NCI-H1930 (cell line): ENCODE results near the gene SBK2.
A peak's percentile ranks its signal among the peaks of the same experiment; 100 is the strongest.
"Not testable (repeated sequence)": the region's sequence is repeated elsewhere in the genome, so short reads cannot be mapped to it uniquely, and the experiment has no call there.

Experiments used
- DNase-seq, 2 experiments: peaks; one replicate each; lab custom pipeline; 2025; lab: John Stamatoyannopoulos, UW

The SBK2 gene, protein sequence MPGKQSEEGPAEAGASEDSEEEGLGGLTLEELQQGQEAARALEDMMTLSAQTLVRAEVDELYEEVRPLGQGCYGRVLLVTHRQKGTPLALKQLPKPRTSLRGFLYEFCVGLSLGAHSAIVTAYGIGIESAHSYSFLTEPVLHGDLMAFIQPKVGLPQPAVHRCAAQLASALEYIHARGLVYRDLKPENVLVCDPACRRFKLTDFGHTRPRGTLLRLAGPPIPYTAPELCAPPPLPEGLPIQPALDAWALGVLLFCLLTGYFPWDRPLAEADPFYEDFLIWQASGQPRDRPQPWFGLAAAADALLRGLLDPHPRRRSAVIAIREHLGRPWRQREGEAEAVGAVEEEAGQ

DNA sequence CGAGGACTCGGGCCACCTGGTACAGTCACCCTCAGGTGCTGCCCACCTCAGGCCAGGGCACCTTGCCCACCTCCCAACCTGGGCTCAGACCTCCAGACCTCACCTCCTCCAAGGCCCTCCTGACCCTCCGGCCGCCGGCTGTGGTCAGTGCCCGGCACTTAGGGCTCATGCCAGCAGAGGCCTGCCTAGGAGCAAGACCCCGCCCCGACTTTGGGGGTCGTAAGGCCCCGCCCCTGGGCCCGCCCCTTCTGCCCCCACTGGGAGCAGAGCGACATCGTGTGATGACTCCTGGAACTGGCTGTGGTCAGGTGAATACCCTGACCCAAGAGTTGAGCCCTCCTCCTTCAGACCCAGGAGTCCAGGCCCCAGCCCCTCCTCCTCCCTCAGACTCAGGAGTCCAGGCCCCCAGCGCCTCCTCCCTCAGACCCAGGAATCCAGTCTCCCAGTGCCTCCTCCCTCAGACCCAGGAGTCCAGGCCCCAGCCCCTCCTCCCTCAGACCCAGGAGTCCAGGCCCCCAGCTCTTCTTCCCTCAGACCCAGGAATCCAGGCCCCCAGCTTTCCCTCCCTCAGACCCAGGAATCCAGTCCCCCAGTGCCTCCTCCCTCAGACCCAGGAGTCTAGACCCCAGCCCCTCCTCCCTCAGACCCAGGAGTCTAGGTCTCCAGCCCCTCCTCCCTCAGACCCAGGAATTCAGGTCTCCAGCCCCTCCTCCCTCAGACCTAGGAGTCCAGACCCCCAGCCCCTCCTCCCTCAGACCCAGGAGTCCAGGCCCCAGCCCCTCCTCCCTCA, at the start of gene SBK2:
Gene SBK2, minus strand, starts transcription at position 183 of the 790 bp plus-strand sequence. CDS start 839 bp downstream, outside the sequence.
- peak in 1 of 2 experiments; percentile 14 for DNase-seq

DNA sequence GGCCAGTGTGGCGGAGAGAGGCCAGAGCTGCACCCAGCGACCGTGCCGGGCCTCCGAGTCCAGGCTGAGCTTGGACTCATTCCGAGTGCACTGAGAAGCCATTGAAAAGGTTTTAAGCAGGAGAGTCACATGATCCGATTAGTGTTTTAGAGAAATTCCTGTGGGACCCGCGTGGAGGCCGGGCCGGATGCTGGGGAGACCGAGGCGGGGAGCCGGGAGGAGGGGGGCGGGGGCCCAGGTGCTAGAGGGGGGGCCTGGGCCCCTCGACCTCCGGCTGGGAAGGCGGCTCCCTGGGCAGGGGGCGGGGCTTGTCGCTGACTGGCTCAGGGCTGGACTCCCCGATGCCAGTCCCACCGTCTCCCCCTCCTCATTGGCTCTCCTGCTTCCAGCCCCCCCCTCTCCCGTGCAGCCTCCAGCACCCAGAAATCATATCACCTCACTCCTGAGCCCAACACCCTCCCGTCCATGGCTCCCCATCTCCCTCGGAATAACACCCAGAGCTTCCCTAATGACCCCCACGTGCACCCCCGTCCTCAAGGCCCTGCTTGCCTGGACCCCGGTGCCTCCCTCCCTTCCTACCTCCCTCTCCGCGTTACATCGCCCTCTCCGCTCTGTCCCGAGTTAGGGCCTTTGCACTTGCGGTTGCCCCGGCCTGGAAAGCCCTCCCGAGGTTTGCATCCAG, 48.9 kb upstream of the SBK2 start:
- DNase-seq = peak in 1 of 2 experiments; percentile 27

DNA sequence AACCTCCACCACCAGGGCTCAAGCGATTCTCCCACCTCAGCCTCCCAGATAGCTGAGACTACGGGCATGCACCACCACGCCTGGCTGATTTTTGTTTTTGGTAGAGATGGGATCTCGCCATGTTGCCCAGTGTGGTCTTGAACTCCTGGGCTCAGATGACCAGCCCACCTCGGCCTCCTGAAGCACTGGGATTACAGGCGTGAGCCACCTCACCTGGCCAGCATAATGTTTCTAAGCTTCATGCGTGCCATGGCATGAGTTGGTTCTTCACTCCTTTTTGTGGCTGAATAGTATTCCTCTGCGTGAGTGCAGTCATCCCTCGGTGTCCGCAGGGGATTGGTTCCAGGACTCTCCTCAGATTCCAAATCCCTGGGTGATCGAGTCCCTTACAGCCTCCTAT, 47.9 kb upstream of the SBK2 start:
- no peak for DNase-seq

DNA sequence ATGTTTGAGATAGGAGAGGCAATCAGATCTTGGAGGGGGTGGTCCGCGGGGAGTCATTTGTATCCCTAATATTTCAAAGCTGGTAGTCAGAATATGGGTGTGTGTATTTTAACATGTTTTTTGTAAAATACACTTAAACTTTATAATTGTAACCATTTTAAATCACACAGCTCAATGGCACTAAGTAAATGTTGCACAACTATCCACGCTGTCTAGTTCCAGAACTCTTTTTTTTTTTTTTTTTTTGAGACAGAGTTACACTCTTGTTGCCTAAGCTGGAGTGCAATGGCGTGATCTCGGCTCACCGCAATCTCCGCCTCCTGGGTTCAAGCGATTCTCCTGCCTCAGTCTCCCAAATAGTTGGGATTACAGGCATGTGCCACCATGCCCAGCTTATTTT, 47.0 kb upstream of the SBK2 start:
- not testable (repeated sequence) for DNase-seq

DNA sequence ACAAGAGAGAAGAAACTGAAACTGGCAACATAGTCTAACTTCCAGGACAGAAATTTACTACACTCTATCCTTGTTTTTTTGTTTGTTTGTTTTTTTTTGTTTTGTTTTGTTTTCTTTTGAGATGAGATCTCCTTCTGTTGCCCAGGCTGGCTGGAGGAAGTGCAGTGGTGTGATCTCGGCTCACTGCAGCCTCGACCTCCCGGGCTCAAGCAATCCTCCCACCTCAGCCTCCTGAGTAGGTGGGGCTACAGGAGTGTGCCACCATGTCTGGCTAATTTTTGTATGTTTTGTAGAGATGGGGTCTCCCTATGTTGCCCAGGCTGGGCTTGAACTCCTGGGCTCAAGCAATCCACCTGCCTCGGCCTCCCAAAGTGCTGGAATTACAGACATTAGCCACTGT, 45.4 kb upstream of the SBK2 start:
- not testable (repeated sequence) for DNase-seq

DNA sequence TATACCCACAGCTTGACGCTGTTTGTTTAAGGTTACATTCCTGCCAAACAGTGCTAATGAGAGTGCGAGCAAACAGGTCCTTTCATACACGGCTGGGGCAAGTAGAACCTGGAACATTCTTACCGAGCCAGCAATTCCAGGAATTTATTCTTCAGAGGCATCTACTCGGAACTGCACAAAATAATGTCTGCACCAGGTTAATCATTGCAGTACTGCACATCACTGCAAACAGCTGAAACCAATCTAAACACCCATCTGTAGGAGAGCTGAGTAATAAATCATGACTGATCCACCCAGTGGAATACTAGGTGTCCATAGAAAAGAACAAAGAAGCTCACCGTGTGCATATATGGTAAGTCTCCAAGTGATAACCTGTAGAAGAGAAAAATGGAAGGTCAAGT, 44.9 kb upstream of the SBK2 start:
- DNase-seq = no peak

DNA sequence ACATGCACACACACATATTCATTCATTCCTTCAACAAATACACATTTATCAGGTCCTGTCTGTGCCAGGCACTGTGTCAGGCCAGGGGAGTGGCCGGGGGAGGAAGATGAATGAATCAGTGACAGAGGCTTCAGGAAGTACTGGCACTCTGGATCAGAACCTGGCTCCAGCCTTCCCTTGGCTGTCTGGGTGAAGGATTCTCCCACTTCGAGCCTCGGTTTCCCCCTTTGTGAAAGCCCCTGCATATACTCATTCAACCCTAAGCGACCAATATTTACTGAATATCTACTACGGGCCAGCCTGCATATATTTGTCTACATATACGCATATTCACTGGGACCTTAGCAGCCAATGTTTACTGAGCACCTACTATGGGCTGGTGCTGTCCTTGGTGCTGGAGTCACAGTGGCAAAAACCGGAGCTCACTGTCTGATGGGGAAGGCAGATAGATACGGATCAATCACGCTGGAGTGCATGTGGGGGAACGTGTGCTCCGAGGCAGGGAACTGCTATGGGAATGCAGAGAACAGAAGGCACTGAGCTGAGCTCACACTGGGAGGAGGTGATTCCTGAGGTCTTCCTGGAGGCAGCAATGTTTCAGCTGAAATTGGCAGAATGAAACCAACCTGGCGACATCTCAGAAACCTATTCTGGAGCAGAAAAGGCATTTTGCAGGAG, 44.4 kb upstream of the SBK2 start:
- DNase-seq = no peak

DNA sequence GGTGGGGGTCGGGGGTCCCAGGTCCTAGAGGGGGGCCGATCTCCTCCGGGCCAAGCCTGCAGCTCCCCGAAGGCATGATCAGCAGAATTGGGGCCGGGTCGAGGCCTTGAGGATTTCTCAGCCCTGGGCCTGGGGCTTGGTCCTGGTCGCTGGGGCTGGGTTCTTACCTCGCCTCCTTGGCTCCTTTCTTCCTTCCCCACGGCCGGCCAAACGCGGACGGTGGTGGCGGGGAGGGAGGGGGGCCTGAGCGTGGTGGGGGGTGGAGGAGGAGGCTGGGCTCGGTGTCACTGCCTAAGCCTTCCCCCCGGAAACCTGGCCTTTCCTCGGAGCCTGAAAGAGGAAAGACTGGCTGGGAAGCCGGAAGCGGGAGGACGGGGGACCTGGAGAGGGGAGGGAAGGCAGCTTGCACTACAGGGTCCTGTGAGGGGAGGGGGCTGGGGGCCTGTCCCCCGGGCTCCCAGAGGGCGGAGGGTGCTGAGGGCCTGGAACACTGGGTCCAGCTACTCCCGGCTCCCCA, 43.8 kb upstream of the SBK2 start, which contains the start of gene ZNF579:
Gene ZNF579, minus strand, starts transcription at position 221 of the 517 bp plus-strand sequence. CDS start 1,209 bp downstream, outside the sequence.
- peak; percentile 89 to 92 for DNase-seq

DNA sequence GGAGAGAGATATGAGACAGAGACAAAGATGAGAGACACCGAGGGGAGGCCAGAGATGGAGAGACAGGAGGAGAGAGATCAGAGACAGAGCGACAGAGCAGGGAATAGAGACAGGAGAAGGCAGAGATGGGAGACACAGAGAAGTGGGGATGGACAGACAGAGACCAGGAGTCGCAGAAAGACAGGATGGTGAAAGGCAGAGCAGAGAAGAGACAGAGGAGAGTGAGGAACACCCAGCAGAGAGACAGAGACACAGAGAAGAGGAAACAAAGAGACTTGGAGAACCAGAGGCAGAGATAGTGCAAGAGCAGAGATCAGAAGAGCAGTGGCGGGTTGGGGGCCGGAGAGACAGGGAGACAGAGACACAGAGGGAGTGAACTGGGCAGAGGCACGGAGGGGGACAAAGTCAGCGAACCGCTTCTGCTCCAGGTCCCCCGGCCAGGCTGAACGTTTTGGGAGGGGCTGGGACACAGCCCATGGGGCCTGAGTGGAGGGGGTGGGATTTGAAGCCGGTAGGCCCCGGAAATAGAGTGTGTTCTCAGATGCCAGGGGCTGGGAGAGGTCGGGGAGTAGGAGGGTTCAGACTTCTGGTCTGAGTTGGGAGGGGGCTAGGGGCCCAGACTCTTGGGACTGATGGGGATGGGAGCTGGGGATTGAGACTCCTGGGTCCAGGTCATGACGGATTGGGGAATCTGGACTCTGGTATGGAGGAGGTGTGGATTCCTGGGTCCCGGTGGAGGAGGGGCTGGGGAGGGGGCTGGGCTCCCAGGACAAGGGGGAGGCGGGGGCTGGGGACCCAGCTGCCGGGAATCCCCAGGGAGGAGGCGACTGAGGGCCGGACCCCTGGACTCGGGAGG, 43.1 kb upstream of the SBK2 start:
- no peak for DNase-seq

DNA sequence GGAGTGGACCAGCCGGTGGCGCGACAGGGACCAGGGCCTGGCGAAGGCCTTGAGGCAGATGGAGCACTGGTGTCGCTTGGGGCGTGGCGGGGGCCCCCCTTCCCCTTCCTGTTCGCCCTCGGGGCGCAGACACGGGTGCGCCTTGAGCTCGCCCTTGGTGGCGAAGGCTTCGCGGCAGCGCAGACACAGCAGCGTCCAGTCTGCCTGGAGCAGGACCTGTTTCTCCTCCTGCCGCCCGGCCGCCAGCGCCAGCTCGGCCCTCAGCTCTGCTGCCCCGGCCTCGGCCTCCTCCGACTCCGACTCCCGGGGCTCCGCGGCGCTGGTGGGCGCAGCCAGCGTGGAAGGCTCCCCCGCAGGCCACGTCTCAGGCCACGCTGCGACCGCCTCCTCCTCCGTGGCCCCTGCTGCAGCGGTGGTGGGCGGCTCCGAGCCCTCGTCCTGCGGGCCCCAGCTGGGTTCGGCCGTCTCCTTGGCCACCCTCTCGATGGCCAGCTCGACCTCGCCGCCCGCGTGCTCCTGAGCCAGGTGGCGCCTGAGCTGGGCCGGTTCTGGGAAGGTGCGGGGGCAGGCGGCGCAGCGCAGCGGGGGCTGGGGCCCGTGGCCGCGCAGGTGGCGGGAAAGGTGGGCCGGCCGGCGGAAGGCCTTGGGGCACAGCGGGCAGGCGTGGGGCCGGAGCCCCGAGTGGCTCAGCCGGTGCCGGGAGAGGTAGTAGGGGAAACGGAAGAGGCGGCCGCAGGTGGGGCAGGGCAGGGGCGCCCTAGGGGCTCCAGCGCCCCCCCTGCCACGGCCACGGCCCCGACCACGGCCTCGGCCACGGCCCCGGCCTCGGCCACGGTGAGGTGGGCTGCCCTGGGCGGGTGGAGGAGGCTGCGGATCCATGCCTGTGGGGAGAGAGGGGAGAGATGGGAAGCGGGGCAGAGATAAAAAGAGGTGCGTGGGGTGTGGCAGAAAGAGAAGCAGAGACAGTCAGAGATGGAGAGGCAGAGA, 42.1 kb upstream of the SBK2 start:
- DNase-seq = no peak

DNA sequence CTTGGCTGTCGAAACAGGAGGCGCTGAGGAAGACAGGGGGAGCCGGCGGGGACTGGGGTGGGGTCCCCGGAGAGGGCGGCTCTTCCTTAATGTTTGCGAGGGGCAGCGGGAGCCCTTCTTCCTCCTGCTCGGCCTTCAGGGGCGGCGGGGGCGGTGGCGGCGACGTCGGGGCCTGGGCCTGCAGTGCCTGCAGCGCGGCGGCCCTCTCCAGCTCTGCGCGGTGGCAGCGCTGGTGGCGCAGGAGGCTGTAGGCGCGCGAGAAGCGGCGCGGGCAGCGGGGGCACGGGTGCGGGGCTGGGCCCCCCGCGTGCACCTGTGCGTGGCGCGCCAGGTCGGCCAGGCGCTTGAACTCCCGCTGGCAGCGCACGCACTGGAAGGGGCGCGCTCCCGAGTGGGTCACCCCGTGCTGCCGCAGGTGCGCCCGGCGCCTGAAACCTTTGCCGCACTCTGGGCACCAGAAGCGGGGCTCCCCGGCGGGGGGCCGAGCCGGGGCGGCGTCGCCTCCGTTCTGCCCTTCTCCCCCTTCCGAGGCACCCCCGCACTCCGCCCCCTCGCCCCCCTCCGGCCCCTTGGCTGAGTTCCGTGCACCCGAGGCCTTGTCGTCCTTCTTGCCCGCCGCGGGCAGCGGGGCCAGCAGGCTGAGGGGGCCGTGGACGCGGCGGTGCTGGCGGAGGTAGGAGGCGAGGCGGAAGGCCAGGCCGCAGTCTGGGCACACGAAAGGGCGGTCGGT, 41.3 kb upstream of the SBK2 start:
- no peak for DNase-seq

DNA sequence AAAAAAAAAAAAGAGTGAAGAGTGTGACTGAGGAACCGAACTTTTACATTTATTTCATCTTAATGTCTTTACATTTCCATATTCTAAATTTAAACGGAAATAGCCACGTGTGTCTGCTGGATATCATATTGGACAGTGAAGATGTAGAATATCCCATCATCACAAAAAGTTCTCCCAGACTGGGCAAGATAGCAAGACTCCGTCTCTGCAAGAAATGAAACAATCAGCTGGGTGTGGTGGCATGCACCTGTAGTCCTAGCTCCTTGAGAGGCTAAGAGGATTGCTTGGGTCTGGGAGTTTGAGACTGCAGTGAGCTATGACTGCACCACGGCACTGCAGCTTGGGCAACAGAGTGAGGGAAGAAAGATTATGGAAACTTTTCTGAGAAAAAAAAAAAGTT, 39.8 kb upstream of the SBK2 start:
- DNase-seq = no peak

DNA sequence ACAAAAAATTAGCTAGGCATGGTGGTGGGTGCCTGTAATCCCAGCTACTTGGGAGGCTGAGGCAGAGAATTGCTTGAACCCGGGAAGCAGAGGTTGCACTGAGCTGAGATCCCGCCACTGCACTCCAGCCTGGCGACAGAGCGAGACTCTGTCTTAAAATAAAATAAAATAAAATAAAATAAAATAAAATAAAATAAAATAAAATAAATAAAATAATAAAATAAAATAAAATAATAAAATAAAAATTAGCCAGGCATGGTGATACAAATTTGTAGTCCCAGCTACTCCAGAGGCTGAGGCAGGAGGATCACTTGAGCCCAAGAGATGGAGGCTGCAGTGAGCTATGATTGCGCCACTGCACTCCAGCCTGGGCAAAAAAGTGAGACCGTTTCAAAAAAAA, 37.0 kb upstream of the SBK2 start:
- DNase-seq = not testable (repeated sequence)

DNA sequence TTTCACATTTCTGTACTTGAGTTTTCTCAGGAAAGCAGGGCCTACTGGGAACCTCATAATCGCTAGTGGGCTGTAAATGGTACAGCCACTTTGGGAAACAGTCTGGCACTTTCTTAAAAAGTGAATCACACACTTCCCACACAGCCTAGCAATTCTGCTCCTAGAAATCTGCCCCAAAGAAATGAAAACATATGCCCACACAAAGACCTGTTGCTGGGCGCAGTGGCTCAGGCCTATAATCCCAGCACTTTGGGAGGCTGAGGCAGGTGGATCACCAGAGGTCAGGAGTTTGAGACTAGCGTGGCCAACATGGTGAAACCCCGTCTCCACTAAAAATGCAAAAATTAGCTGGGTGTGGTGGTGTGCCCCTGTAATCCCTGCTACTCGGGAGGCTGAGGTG, 32.5 kb upstream of the SBK2 start:
- DNase-seq = not testable (repeated sequence)

DNA sequence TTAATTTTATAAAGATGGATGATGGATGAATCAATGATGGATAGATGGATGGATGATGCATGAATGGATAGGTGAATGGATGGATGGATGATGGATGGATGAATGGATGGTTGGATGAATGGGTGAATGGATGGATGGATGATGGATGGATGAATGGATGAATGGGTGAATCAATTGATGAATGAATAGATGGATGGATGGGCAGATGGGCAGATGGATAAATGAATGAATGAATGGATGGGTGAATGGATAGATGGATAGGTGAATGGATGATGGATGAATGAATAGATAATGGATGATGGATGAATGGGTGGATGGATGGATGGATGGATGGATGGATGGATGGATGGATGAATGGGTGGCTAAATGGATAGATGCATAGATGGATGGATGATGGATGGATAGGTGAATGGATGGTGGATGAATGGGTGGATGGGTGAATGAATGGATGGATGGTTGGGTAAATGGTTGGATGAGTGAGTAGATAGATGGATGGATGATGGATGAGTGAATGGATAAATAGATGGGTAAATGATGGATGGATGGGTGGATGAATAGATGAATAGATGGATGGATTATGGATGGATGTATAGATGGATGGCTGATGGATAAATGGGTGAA, 30.9 kb upstream of the SBK2 start:
- DNase-seq = no peak

DNA sequence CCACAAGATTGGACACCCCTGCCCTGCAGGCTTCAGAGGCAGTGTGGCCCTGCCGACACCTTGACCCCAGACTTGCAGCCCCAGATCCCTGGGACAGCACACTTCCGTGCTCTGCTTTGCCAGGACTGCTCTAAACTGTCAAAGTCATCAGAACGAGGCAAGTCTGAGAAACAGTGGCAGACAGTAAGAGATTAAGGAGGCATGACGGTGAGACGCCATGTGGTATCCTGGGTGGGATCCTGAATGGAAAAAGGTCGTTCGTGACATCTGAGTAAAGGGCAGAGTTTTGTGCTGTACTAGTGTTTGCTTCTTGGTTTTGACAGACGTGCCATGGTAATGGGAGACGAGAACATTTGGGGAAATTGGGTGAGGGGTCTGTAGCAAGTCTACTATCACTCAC, 29.9 kb upstream of the SBK2 start:
- no peak for DNase-seq

DNA sequence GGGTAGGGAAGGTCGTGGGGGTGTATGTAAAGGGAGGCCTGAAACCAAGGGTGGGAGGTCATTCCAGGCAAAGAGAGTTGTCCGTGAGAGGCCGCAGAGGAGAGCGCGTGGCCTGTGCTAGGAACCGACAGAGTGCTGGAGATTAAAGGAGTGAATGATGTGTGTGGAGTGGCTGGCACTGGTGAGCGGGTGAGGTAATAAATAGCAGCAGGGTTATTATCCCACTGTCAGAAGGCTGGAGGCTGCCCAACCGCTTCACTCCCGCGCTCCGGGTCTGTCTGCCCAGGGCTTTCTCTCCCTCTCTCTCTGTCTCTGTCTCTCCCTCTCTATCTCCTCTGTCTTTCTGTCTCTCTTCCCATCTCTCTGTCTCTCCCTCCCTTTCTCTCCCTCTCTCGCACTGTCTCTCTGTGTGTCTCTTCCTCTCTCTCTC, 26.3 kb upstream of the SBK2 start:
- DNase-seq = no peak

DNA sequence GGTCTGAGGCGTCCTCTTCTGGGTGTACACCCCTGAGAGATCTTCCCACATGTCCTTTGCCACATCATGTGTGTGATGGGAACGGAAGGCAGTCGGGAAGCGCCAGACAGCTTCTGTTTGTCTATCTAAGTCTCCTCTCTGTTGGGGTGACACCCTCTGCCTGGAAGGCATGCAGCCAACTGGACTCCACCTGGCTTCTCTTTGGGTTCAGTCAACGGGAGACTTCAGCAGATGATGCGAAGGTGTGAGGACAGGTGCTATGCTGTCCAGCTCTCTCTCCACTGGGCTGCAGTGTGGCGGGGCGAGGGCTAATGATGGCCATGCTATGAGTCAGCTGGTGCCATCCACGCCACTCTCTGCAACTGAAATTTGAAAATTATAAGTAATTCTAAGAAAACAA, 22.8 kb upstream of the SBK2 start:
- DNase-seq = no peak
